ENCODE measurements around the gene SEMA3B. TPM values are rescaled to one million over a fixed set of nuclear protein-coding genes. Genes with fewer than 3 reads are reported as not detected.

The SEMA3B gene
- total and polyA plus RNA-seq, 9 of the 15 experiments (the other 6 are each of a cell fraction or from before 2014, with no cell fraction given) = 0.03 to 1.8 (median 0.55) TPM; not detected in 1

DNA sequence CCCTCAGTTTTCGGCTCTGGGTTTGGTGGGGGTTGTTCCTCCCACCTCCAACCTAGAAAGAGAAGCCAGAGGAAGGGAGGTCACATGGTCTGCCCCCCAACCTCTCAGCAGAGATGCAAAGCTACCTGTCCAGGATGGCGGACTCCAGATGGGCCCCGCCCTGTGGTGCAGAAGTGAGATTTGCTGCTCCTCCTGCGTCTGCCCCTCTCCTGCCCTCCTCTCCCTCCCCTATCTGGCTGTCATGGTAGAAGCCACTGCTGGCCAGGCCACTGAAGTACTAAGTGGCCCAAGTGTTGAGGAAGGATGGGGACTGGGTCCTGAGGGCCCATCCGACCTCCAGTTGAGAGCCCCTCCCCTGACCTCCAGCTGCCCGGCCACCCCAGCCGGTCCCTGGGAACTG, 2.1 kb upstream of the SEMA3B start:
- Histone ChIP-seq H3K4me2 (ENCODE audit: insufficient read depth, low read length) (no peak overlapping the region), H3K79me2 (ENCODE audit: control insufficient read depth, insufficient read depth, low read length) (no peaks in the 10 kb centered on the region), H3K27ac (ENCODE audit: extremely low read depth, low read depth, low read length) (no peak overlapping the region), H4K20me1 (replicated peaks; ENCODE audit: control insufficient read depth, insufficient read depth, low read length) (no peaks in the 10 kb centered on the region; the same call in 1 of the 2 replicates), H3K9me1 (ENCODE audit: control insufficient read depth, insufficient read depth, low read length) (no peaks in the 10 kb centered on the region), H3K4me1 (replicated peaks in 1 of 2; ENCODE audit: control insufficient read depth in 2 of 2, insufficient read depth in 2 of 2, low read length in 2 of 2) (peaks cover 3 to 54% of the 10 kb centered on the region in 2 experiments; a peak in 4 of 5 replicates), H2AFZ (ENCODE audit: low read depth, low read length) (no peak overlapping the region), H3K27me3 (ENCODE audit: control insufficient read depth in 2 of 2, insufficient read depth in 2 of 2, low read length in 2 of 2) (no peaks in the 10 kb centered on the region), H3K9ac (ENCODE audit: insufficient read depth in 1 of 2, low read depth in 2 of 2, low read length in 2 of 2) (peak overlapping the region in 1 of 2 experiments; percentile 81; a peak in 2 of 4 replicates), H3K9me3 (replicated peaks; ENCODE audit: control insufficient read depth, insufficient read depth, low read depth, low read length) (no peaks in the 10 kb centered on the region), H3K36me3 (ENCODE audit: control insufficient read depth, insufficient read depth, low read length) (no peaks in the 10 kb centered on the region), H3K4me3 (no peak overlapping the region)
- ChIA-PET POLR2A (no interaction called here), CTCF (ENCODE audit: low intra/inter-chr PET ratio) (interaction anchor here (1.5 kb wide), 1 partner anchor 40 kb away, joined by 3 read pairs; no protein-coding TSS in a partner anchor)
- no TSS peak for BruUV-seq (replicated peaks)
- TF ChIP-seq, protein P1, sequence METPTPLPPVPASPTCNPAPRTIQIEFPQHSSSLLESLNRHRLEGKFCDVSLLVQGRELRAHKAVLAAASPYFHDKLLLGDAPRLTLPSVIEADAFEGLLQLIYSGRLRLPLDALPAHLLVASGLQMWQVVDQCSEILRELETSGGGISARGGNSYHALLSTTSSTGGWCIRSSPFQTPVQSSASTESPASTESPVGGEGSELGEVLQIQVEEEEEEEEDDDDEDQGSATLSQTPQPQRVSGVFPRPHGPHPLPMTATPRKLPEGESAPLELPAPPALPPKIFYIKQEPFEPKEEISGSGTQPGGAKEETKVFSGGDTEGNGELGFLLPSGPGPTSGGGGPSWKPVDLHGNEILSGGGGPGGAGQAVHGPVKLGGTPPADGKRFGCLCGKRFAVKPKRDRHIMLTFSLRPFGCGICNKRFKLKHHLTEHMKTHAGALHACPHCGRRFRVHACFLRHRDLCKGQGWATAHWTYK (CRISPR knock-in tag; IDR thresholded peaks at IDR 0.05) = peak; percentile 47; the same call in 1 of the 2 replicates
- no peak for TF ChIP-seq TCF3 (CRISPR knock-in tag; IDR thresholded peaks at IDR 0.05)
- no peak for TF ChIP-seq CBFA2T2 (conservative IDR thresholded peaks at IDR 0.05)
- TF ChIP-seq, protein P2, sequence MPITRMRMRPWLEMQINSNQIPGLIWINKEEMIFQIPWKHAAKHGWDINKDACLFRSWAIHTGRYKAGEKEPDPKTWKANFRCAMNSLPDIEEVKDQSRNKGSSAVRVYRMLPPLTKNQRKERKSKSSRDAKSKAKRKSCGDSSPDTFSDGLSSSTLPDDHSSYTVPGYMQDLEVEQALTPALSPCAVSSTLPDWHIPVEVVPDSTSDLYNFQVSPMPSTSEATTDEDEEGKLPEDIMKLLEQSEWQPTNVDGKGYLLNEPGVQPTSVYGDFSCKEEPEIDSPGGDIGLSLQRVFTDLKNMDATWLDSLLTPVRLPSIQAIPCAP (CRISPR knock-in tag; IDR thresholded peaks at IDR 0.05; ENCODE audit: borderline replicate concordance) = no peak
- no peak for DNase-seq (ENCODE audit: extremely low read depth in 1 of 4, low spot score in 3 of 4)
- intact Hi-C loops (cut with micrococcal nuclease) = no loop called here
- ATAC-seq = no peak
- no peak for FAIRE-seq
- in situ Hi-C loops (cut with MboI) = no loop called here
- 24% methylated on average over 6 of the region's 7 CpGs for WGBS (ENCODE audit: insufficient coverage, low coverage, missing lambda C conversion rate)
